ENCODE measurements around the gene PPP4R2.
A peak's percentile ranks its signal among the peaks of the same experiment; 100 is the strongest.

The PPP4R2 gene, protein sequence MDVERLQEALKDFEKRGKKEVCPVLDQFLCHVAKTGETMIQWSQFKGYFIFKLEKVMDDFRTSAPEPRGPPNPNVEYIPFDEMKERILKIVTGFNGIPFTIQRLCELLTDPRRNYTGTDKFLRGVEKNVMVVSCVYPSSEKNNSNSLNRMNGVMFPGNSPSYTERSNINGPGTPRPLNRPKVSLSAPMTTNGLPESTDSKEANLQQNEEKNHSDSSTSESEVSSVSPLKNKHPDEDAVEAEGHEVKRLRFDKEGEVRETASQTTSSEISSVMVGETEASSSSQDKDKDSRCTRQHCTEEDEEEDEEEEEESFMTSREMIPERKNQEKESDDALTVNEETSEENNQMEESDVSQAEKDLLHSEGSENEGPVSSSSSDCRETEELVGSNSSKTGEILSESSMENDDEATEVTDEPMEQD

DNA sequence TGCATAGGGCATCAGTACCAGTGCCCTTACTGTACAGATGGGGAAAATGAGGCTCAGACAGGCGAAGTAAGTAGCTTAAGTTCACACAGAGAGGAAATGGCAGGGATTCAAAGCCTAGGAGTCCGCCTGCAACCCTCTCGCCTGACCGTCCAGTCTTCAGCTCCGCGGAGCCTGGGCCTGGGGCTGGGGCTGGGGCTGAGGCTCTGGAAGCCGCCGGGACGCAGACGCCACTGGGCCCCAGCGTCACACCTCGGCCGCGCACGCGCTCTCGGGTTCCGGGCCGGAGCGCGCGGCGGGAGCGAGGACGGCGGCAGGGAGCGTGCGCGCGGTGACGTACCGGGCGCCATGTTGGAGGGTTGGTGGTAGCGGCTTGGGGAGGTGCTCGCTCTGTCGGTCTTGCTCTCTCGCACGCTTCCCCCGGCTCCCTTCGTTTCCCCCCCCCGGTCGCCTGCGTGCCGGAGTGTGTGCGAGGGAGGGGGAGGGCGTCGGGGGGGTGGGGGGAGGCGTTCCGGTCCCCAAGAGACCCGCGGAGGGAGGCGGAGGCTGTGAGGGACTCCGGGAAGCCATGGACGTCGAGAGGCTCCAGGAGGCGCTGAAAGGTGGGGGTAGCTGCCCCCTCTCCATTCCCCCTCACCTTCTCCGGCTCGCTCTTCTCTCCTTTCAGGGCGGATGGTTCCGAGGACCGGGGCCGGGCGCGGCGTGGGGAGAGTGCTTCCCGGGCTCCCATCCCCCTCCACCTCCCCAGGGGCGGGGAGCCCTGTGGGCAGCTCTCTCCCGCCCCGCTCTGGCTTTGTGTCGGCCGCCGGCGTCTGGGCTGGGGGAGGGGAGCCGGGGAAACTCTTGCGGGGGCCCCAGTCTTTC lies at the start of gene PPP4R2:
Gene PPP4R2, plus strand, starts transcription at position 339 of the 861 bp plus-strand sequence. Its CDS starts 227 bp downstream, at position 566.
- DNase-seq = peak; percentile 75

DNA sequence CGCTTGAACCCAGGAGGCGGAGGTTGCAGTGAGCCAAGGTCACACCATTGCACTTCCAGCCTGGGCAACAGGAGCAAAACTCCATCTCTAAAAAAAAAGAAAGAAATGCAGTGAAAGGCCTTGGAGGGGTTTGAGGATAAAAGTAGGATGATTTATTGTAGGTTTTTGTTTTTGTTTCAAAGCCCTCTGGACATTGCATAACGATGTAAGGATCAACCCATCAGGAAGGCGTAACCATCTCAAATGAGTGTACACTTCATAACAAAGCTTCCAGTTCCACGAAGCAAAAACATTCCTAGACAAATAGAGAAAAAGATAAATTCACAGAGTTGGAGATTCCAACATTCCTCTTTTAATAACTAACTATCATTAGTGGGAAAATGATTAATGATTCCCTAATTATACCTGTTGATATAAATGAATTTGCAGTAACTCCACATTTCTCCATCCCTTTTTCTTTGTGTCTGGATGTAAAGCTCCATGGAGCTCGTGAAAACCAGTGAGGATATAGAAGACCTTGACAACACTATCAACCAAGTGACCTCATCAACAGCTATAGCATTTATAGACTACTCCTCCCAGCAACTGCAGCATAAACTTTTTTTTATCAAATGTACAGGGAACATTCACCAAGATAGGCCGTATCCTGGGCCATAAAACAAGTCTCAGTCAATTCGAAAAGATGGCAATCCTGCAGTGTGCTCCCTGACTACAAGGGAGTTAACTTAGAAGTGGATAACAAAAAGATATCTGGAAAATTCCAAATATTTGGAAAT lies 48.7 kb upstream of the PPP4R2 start:
- DNase-seq = no peak

DNA sequence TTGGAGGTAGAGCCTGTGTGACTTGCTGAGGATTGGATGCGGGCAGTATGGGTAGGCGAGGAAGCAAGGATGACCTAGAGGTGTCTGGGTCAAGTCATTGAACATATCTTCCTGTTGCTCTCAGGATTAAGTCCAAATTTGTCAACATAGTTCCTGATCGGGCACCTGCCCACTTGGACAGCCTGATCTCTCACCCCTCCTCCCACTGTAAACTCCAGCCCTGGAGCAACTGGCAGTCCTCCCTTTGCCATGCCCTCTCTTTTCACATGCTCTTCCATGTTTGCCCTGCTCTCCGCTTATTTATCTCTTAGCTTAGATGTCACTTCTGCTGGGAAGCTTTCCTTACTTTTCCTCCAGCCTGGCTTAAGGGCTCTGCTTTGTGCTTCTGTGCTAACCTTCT lies 47.6 kb upstream of the PPP4R2 start:
- no peak for DNase-seq

DNA sequence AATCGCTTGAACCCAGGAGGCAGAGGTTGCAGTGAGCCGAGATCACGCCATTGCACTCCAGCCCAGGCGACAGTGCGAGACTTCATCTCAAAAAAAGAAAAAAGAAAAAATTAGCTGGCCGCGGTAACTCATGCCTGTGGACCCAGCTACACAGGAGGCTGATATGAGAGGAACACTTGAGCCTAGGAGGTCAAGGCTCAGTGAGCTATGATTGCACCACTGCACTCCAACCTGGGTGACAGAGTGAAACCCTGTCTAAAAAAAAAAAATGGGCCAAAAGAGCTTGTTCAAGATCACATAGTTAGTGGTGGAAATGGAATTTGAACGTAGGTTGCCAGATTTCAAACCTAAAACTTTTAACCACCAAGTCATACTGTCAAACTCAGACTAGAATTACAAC lies 46.2 kb upstream of the PPP4R2 start:
- DNase-seq = no peak

DNA sequence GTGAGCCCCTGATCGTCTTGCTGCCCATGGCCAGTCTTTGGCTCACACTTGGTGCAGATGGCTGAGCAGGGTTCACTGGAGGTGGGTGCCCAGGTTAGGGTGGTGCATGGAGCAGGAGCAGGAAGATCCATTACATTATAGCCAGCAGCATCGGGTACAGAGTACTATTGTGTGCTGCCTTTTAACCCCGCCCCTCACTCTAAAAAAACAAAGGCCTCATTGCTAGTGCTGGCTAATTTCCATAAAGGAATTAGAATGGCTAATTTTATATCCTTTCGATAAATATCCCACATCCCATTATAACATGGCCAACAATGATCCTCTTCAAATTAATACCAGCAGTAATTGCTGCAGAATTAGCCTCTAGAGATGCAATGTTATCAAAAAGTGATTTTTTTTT lies 45.8 kb upstream of the PPP4R2 start:
- DNase-seq = no peak

DNA sequence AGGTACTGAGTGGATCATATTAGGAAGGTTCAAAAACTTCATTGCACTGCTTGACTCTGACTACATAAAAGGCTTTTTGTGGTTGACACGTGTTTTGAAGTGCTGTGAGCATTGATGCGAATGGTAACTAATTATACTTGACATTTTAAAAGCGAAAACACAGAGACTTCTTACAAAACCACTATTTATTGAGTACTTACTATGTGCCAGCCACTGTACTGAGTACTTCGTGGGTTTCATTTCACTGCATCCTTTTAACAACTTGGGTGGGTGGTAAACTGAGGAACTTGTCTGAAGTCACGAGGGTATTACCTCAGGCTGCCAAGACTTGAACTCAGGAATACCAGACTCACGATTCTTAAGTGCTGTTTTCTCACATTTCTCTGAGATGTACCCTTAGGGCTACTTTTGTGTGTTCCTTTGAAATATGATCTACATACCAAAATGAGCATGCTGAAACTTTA lies 45.3 kb upstream of the PPP4R2 start:
- DNase-seq = no peak

DNA sequence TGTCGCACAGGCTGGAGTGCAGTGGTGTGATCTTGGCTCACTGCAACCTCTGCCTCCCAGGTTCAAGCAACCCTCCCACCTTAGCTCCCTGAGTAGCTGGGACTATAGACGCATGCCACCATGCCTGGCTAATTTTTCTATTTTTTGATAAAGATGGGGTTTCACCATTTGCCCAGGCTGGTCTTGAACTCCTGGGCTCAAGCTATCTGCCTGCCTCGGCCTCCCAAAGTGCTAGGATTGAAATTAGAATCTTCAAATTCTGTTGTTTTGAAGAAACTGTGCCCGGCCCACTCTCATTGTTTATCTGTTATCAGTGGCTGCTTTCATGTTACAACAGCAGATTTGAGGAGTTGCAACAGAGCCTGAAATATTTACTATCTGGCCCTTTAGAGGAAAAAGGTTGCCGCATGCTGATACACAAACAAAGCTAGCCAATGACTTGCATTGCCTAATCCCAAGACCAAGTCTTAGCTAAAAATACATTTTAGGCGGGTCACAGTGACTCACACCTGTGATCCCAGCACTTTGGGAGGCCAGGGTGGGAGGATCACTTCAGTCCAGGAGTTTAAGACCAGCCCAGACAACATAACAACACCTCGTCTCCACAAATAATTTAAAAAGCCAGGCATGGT lies 43.2 kb upstream of the PPP4R2 start:
- DNase-seq = no peak

DNA sequence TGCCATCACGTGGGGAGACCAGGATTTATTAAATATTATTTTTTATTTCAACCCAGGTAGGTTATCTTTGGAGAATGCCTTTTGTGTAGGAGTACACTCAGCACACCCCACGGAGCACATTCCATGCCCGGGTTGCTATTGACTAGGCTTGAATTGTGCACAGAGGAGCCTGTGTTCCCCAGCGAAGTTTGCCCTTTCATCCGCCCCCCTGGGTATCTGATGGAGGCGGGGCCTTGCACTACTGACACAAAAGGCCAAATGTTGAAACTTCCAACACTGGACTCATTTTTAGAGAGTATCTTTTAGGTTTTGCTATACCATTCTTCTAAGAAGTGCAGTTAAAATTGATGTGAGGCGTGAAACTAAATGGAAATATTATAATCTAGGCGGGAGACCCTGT lies 39.3 kb upstream of the PPP4R2 start:
- no peak for DNase-seq

DNA sequence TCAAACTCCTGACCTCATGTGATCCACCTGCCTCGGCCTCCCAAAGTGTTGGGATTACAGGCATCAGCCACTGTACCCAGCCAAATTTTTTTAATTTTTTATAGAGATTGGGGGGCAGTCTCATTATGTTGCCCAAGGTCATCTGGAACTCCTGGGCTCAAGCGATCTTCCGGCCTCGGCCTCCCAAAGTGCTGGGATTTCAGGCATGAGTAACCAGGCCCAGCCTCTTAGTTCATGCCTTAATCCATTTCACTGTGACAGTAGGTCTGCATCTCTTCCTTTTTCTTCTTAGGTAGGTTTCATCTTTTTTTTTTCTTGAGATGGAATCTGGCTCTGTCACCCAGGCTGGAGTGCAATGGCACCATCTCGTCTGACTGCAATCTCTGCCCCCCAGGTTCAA lies 37.3 kb upstream of the PPP4R2 start:
- no peak for DNase-seq

DNA sequence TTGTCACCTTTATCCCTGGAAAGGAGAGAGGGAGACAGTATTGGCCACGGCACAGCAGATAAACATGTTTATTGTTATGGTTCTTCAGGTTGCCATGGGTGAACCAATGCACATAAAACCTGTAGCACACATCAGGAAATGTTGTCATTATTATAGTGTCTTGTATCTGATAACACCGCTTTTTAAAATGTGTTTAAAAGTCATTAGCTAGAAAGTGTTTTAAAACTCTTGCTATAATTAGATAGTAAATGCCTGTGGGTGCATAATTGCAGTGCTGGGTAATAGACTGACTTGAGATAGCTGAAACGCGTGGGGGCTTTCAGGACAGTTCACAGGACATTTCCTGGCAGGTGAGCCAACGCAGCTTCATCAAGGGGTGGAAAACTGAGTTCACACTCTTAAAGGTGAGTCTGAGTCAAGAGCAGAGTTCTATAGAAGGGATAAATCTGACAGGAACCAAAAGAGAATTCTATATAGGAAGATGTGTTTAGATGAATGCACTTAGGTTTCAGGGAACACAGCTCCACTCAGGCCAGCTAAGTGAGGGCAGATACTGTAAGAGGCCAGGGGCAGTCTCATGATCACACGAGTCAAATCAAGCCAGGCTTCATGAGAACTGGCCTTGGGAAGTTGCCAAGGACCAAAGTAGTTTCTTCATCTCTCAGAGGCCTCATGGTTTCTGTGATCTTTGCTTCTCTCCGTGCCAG lies 35.6 kb upstream of the PPP4R2 start:
- DNase-seq = no peak

DNA sequence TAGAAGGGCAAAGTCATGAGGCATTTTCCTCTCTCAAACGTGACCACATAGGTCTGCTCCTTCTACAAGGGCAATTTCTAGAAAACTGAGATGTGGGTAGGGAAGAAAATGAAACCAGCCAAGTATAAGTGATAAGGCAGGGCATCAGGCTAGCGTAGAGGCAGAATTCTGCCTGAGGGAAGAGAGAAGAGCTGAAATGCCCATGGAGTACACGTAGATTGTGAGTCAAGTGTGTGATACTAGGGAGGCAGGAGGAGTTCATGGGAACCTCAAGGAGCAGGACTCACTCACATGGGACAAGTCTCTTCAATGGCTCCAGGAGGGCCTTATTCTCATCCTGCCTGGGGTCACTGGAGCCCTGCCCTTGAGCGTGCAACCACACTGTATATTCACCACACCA lies 34.9 kb upstream of the PPP4R2 start:
- no peak for DNase-seq

DNA sequence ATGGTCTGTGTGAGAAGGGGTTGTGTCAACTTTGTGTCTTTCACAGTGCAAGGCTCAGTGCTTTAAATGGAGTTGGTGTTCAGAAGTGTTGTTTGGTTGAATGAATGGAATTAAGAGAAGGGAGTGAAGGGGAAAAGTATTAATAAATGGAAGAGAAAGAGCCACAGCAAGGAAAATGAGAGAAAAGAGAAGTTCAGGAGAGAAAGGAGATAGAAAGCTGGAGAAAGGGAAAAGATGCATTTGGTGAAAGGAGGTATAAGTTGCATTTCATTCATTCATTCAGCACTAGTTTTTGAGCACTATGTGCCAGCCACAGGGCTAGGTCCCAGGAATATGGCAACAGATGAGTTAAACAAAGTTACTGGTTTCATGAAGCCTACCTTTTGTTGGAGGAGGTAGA lies 34.3 kb upstream of the PPP4R2 start:
- DNase-seq = no peak

DNA sequence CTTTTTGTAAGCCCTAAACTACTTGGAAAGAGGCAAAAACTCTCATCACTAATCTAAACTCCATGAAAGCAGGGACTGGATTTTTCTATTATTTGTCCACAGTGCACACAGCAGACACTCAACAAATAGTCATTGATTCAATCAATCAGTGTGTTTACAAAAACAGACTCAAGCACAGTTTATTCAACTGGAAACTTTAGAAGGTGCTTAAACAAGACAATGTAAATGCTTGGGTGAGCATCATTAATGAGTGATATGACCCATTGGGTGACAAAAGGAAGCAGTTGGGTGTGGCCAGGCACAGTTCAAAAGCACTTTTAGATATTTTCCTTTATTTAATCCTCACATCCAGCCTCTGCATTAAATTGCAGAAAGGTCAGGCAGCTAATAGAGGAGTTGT lies 32.0 kb upstream of the PPP4R2 start:
- DNase-seq = no peak

DNA sequence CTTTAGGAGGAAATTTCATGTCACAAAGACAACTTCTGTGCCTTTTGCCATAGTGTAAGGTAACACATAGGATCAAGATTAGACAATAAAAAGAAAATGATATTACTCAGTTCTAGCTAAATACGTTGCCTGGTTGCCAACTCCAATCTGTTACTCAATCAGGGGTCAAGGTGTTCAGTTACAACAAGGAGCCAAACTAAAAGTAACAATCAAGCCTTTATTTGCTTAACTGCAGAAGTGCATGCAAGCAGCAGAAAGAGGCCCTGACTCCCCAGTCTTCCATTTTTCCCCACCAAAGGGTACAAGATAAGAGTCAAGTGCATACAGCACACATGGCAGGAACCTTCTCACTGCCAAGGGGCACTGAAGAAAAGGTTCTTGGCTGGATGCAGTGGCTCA lies 28.3 kb upstream of the PPP4R2 start:
- no peak for DNase-seq

DNA sequence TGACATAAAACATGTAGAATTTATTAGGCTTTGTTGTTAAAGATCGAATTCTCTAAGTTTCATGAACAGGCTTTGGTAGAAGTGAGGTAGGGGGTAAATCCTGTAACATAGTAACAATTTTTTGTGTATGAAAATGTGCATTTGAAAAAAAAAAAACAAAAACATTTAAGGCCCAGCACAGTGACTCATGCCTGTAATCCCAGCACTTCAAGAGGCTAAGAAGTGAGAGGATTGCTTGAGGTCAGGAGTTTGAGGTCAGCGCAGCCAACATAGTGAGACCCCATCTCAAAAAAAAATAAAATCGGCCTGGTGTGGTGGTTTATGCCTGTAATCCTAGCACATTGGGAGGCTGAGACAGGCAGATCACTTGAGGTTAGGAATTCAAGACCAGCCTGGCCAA lies 26.8 kb upstream of the PPP4R2 start:
- DNase-seq = no peak

DNA sequence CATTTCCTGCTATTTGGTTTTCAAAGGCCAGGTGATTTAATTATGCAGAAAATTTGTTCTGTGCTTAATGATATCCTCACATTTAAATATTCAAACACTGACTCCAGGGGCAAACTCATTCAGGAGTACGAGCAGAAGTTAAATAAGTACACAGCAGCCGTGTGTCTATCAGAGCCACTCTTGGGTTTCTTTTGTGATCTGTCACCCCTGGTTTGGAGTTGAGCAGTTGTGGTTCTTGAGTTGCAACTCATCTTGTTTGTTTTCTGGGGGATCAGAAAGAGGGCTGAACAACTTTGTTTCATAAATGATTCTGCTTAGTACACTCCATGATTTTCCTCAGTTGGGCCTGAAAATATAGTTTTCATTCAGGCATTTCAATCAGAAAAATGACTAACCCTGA lies 25.7 kb upstream of the PPP4R2 start:
- DNase-seq = no peak

DNA sequence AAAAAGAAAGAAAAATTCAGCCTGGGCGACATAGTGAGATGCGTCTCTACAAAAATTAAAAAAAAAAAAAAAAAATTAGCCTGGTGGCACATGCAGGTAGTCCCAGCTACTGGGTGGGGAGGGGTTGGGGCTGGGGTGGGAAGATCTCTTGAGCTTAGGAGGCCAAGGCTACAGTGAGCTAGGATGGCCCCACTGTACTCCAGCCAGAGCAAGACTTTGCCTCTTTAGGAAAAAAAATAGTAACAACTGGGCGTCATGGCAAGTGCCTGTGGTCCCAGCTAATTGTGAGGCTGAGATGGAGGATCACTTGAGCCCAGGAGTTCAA lies 23.9 kb upstream of the PPP4R2 start:
- no peak for DNase-seq

DNA sequence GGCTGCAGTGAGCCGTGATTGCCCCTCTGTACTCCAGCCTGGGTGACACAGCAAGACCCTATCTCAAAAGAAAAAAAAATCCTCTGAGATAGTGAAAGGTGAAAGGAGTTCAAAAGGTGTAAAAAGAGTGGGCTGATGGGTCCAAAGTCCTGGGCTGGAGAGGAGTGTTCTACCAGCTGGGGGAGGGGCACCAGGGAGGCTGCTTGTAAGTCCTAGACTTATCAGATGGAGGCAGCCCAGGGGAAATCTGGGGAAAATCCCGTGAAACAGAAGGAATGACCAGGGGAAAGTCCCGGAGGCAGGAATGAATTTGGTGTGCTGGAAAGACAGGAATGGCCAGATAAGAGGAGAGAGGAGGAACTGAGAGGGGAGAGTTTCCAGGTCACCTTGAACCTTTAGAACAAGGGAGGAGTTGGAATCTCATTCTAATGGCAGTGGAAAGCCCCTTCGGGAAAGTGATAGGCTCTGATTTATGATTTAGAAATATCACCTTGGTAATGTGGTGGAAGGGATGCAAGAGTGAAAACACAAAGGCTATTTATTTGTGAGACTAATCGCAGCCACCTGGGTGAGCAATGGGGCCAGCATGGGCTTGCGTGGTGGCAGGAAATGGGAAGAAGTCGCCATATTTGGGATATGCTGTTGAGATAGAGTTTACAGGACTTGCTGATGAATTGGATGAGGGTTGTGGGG lies 23.4 kb upstream of the PPP4R2 start:
- DNase-seq = no peak

DNA sequence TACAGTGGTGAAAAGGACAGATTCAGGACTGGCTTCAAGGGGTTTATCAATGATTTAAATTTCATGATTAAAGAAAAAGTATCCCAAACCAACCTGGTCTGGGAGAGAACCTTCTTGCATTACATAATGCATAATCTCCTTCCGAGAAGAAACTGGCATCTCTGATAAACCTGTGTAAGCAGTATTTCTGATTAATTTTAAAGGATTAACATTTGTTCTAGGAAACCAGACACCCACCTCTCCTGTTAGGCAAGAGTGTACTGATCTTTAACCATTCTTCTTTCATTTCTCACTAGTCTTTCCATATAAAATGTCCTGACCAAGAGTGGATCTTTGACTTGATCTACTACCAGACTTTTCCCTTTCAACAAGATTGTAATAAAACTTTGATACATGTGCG lies 22.8 kb upstream of the PPP4R2 start:
- no peak for DNase-seq

DNA sequence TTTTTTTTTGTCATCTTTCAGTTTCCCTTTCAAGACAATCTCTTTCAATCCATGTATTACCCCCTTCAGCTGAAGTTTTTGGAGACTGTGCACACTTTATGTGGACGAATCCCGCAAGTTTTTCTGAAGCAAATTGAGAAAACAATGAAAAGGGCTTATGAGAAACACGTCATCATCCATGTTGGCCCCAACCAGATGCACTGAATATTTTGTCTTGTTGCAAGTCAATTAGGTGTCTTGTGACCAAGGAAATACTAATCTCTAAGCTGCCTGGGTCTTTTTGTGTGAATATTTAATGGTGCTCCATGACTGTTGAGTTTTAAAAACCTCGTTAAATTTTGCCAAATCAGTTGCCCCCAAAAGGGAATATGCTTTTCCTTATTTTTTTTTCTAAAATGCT lies 21.7 kb upstream of the PPP4R2 start:
- no peak for DNase-seq

DNA sequence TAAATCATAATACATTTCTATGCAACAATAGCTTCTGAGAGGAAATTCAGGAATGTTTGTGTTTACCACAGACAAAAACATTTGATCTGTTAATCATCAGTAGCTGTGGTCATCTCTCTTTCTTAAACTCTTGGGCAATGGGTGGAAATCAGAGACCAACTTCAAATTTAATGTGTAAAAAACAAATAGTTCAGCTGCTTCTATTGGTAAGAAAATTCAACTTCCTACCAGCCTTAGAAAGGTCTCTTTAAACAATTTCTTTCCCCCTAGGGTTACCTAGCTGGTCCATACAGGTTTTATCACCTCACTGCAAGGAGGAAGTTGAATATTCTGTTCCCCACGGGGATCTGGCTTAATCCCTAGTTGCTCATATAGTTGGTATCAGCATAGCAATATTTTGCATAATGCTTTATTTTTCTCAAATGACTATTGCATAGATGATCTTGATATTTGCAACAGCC lies 20.3 kb upstream of the PPP4R2 start:
- no peak for DNase-seq

Measured in NCI-H510A (cell line).